ENCODE measurements around the gene CALML6. TPM values are rescaled to one million over a fixed set of nuclear protein-coding genes. Genes with fewer than 3 reads are reported as not detected.

CALML6 gene
- total RNA-seq, 2 experiments from 2014 or later, result 0.47 to 0.76 TPM

GRCh38 chr1:1910033-1910465, 5.0 kb upstream of the CALML6 start:
- POLR2A ChIA-PET, result interaction anchor here (0.8 to 1.7 kb wide), 4 partner anchors 14 to 130 kb away, joined by 3 to 9 read pairs (median 3); no protein-coding TSS in a partner anchor
- peak overlapping the region; percentile 67 for H3K27ac Mint-ChIP-seq
- intact Hi-C loops (cut with micrococcal nuclease), result no loop called here
- no peak for DNase-seq
- CTCF ChIA-PET, result interaction anchor here (1.5 to 5.4 kb wide), 5 partner anchors 8 to 144 kb away, joined by 3 to 80 read pairs (median 18); partner anchors contain the start of gene TMEM52
- H3K36me3 Mint-ChIP-seq (ENCODE audit: low read depth), result no peaks in the 10 kb centered on the region
- peak overlapping the region; percentile 75 for H3K4me3 Mint-ChIP-seq
- H3K4me1 Mint-ChIP-seq (ENCODE audit: low read depth), result peaks cover 13% of the 10 kb centered on the region
- TF ChIP-seq, protein P1, sequence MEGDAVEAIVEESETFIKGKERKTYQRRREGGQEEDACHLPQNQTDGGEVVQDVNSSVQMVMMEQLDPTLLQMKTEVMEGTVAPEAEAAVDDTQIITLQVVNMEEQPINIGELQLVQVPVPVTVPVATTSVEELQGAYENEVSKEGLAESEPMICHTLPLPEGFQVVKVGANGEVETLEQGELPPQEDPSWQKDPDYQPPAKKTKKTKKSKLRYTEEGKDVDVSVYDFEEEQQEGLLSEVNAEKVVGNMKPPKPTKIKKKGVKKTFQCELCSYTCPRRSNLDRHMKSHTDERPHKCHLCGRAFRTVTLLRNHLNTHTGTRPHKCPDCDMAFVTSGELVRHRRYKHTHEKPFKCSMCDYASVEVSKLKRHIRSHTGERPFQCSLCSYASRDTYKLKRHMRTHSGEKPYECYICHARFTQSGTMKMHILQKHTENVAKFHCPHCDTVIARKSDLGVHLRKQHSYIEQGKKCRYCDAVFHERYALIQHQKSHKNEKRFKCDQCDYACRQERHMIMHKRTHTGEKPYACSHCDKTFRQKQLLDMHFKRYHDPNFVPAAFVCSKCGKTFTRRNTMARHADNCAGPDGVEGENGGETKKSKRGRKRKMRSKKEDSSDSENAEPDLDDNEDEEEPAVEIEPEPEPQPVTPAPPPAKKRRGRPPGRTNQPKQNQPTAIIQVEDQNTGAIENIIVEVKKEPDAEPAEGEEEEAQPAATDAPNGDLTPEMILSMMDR (IDR thresholded peaks at IDR 0.05), result no peak
- ATAC-seq, result no peak
- no peaks in the 10 kb centered on the region for H3K9me3 Mint-ChIP-seq
- H3K27me3 Mint-ChIP-seq, result peaks cover 3% of the 10 kb centered on the region

- ATAC-seq (no peak), DNase-seq (no peak)
- Mint-ChIP-seq H3K27me3 (peaks cover 3% of the 10 kb centered on the region), H3K27ac (no peak overlapping the region), H3K9me3 (no peaks in the 10 kb centered on the region), H3K36me3 (ENCODE audit: low read depth) (no peaks in the 10 kb centered on the region), H3K4me3 (peak overlapping the region; percentile 75), H3K4me1 (ENCODE audit: low read depth) (peaks cover 13% of the 10 kb centered on the region)
- POLR2A ChIA-PET, result no interaction called here
- intact Hi-C loops (cut with micrococcal nuclease), result no loop called here
- TF ChIP-seq, protein P1 (IDR thresholded peaks at IDR 0.05), result no peak
- CTCF ChIA-PET, result interaction anchor here (1.1 to 5.4 kb wide), 2 partner anchors 26 to 134 kb away, joined by 3 to 31 read pairs; no protein-coding TSS in a partner anchor
Observed at GRCh38 chr1:1910651-1911331, 4.3 kb upstream of the CALML6 start.

- peaks cover 3% of the 10 kb centered on the region for H3K27me3 Mint-ChIP-seq
- H3K4me1 Mint-ChIP-seq (ENCODE audit: low read depth), result peaks cover 10% of the 10 kb centered on the region
- intact Hi-C loops (cut with micrococcal nuclease), result no loop called here
- H3K27ac Mint-ChIP-seq, result no peak overlapping the region
- H3K36me3 Mint-ChIP-seq (ENCODE audit: low read depth), result no peaks in the 10 kb centered on the region
- TF ChIP-seq, protein P1 (IDR thresholded peaks at IDR 0.05), result no peak
- H3K4me3 Mint-ChIP-seq, result no peak overlapping the region
- ChIA-PET POLR2A (no interaction called here), CTCF (interaction anchor here (1.1 kb wide), 1 partner anchor 26 kb away, joined by 3 read pairs; no protein-coding TSS in a partner anchor)
- no peaks in the 10 kb centered on the region for H3K9me3 Mint-ChIP-seq
- ATAC-seq (no peak), DNase-seq (no peak)
Observed at GRCh38 chr1:1911350-1912041, 3.6 kb upstream of the CALML6 start.

- H3K9me3 Mint-ChIP-seq, result no peaks in the 10 kb centered on the region
- H3K4me1 Mint-ChIP-seq (ENCODE audit: low read depth), result peaks cover 9% of the 10 kb centered on the region
- intact Hi-C loops (cut with micrococcal nuclease), result no loop called here
- POLR2A ChIA-PET, result interaction anchor here (0.9 kb wide), 1 partner anchor 284 kb away, joined by 3 read pairs; no protein-coding TSS in a partner anchor
- ATAC-seq (no peak), DNase-seq (no peak)
- TF ChIP-seq, protein P1 (IDR thresholded peaks at IDR 0.05), result no peak
- CTCF ChIA-PET, result no interaction called here
- no peak overlapping the region for H3K4me3 Mint-ChIP-seq
- peaks cover 3% of the 10 kb centered on the region for H3K27me3 Mint-ChIP-seq
- H3K27ac Mint-ChIP-seq, result no peak overlapping the region
- H3K36me3 Mint-ChIP-seq (ENCODE audit: low read depth), result no peaks in the 10 kb centered on the region
Observed at GRCh38 chr1:1914101-1914970, 724 bp upstream of the CALML6 start.
